Esophagus muscularis mucosa (tissue), 4 donors: ENCODE data around the gene ABCA2. TPM values are rescaled to one million over a fixed set of nuclear protein-coding genes. Genes with fewer than 3 reads are reported as not detected.

Experiments used
- DNase-seq: peaks from one replicate; pipeline ENCODE4 v3.0.0-alpha.2; 2017; ENCODE audit errors: extremely low spot score
- H3K27ac ChIP-seq, 4 donors: fragments of 200-600 bp; sonication (generic); replicated peaks in 1 of 4; 1 replicate in 3 of 4; 2 replicates in 1 of 4; pipeline ENCODE4 v1.5.1; 2016 to 2019; ENCODE audit warnings: mild to moderate bottlenecking in 1 of 4
- H3K27me3 ChIP-seq, 4 donors: fragments of 200-600 bp; sonication (generic); one replicate each; pipeline versions ENCODE4 v1.5.1 to v1.6.0; 2016 to 2019
- H3K36me3 ChIP-seq, 4 donors: fragments of 200-600 bp; sonication (generic); one replicate each; pipeline ENCODE4 v1.5.1; 2016 to 2019
- H3K4me1 ChIP-seq, 4 donors: fragments of 200-600 bp; sonication (generic); one replicate each; pipeline ENCODE4 v1.5.1; 2016 to 2019
- H3K4me3 ChIP-seq, 4 donors: fragments of 200-600 bp; sonication (generic); 1 replicate in 2 of 4; 2 replicates in 2 of 4; pipeline ENCODE4 v1.5.1; 2016 to 2019; ENCODE audit warnings: mild to moderate bottlenecking in 4 of 4, moderate library complexity in 1 of 4
- H3K9me3 ChIP-seq, 4 donors: fragments of 200-600 bp; sonication (generic); 1 replicate in 3 of 4; 2 replicates in 1 of 4; pipeline ENCODE4 v1.5.1; 2016 to 2019
- CTCF ChIP-seq, 3 experiments: fragments of 200-600 bp in 2 of 3; fragments of 450-650 bp in 1 of 3; sonication (generic) in 2 of 3; IDR thresholded peaks; one replicate each; pipeline ENCODE4 v1.5.1; 2017 to 2019; ENCODE audit warnings: antibody characterized with exemption in 3 of 3, mild to moderate bottlenecking in 2 of 3, moderate library complexity in 1 of 3
- EP300 ChIP-seq: sonication (generic); formaldehyde crosslinking; IDR thresholded peaks from one replicate; pipeline ENCODE4 v1.6.1; 2017; ENCODE audit warnings: antibody characterized with exemption
- POLR2A ChIP-seq: fragments of 450-650 bp; IDR thresholded peaks from one replicate; pipeline ENCODE4 v1.6.1; 2017; ENCODE audit warnings: antibody characterized with exemption, moderate library complexity, mild to moderate bottlenecking, low read depth
- POLR2AphosphoS5 ChIP-seq, 2 donors: sonication (generic); formaldehyde crosslinking; IDR thresholded peaks; one replicate each; pipeline ENCODE4 v1.6.1; 2017; ENCODE audit warnings: antibody characterized with exemption in 2 of 2
- WGBS: methylation state at CpG from one replicate; pipeline ENCODE4 v1.1.5; 2018; 5-methylcytosine and 5-hydroxymethylcytosine counted together
- intact Hi-C: fragments of 100-400 bp; cut with DNase I; formaldehyde crosslinking; loops from one replicate; pipeline ENCODE4 v1.15.1; 2023
- total RNA-seq, 4 donors: library from RNA; depleted of rRNA; stranded (reverse); fragments of >200 nt; gene quantifications; one replicate each; pipeline versions ENCODE4 v1.1.0 to v1.2.1, GENCODE V29; 2016

The ABCA2 gene
- total RNA-seq, 4 donors from 2014 or later: 17.4 to 30.9 (median 21.6) TPM

GRCh38 chr9:137056739-137057415 lies 28.8 kb upstream of the ABCA2 start:
- H3K9me3 ChIP-seq: no peaks in the 10 kb centered on the region
- H3K36me3 ChIP-seq: no peaks in the 10 kb centered on the region
- H3K27me3 ChIP-seq: peaks cover 7 to 26% (median 18%) of the 10 kb centered on the region in 4 donors
- H3K4me1 ChIP-seq: peaks cover 31 to 56% (median 55%) of the 10 kb centered on the region in 4 donors
- no peak overlapping the region for H3K4me3 ChIP-seq
- TF ChIP-seq POLR2AphosphoS5 (IDR thresholded peaks at IDR 0.05) (peak in 1 of 2 donors; percentile 6), POLR2A (no peak), CTCF (IDR thresholded peaks at IDR 0.05) (no peak), EP300 (no peak)
- no peak overlapping the region for H3K27ac ChIP-seq
- intact Hi-C loops: no loop called here
- DNase-seq: no peak
- WGBS: 71% methylated on average over 17 of the region's 17 CpGs

GRCh38 chr9:137055385-137056364 lies 27.6 kb upstream of the ABCA2 start:
- no peak for DNase-seq
- H3K4me3 ChIP-seq: peak overlapping the region in 2 of 4 donors; percentile 8 to 22
- peaks cover 31 to 56% (median 55%) of the 10 kb centered on the region in 4 donors for H3K4me1 ChIP-seq
- intact Hi-C loops: no loop called here
- no peaks in the 10 kb centered on the region for H3K36me3 ChIP-seq
- no peaks in the 10 kb centered on the region for H3K9me3 ChIP-seq
- peak overlapping the region; percentile 59 to 73 (median 64) for H3K27ac ChIP-seq
- TF ChIP-seq POLR2A (no peak), POLR2AphosphoS5 (IDR thresholded peaks at IDR 0.05) (peak in 1 of 2 donors; percentile 39)
- peaks cover 7 to 38% (median 24%) of the 10 kb centered on the region in 4 donors for H3K27me3 ChIP-seq
- WGBS: 36% methylated on average over 8 of the region's 28 CpGs

- no peaks in the 10 kb centered on the region for H3K9me3 ChIP-seq
- peaks cover 7 to 45% (median 24%) of the 10 kb centered on the region in 4 donors for H3K27me3 ChIP-seq
- intact Hi-C loops: no loop called here
- DNase-seq: no peak
- no peak overlapping the region for H3K4me3 ChIP-seq
- TF ChIP-seq POLR2A (no peak), CTCF (IDR thresholded peaks at IDR 0.05) (no peak), POLR2AphosphoS5 (IDR thresholded peaks at IDR 0.05) (no peak), EP300 (no peak)
- WGBS: 72% methylated on average over 17 of the region's 17 CpGs
- no peaks in the 10 kb centered on the region for H3K36me3 ChIP-seq
- peak overlapping the region; percentile 59 to 73 (median 64) for H3K27ac ChIP-seq
- H3K4me1 ChIP-seq: peaks cover 31 to 56% (median 55%) of the 10 kb centered on the region in 4 donors
Measured at GRCh38 chr9:137054932-137055384, 26.9 kb upstream of the ABCA2 start.

- intact Hi-C loops: no loop called here
- H3K4me3 ChIP-seq: peak within 1 kb of the TSS; percentile 38 to 60 (median 48)
- no peaks in the 10 kb centered on the region for H3K9me3 ChIP-seq
- peaks cover 31 to 63% (median 61%) of the 10 kb centered on the region in 4 donors for H3K4me1 ChIP-seq
- no peaks in the 10 kb centered on the region for H3K36me3 ChIP-seq
- peaks cover 7 to 52% (median 28%) of the 10 kb centered on the region in 4 donors for H3K27me3 ChIP-seq
- H3K27ac ChIP-seq: peak within 1 kb of the TSS; percentile 59 to 73 (median 64)
- WGBS: 68% methylated on average over 21 of the region's 90 CpGs
- no peak for DNase-seq
- TF ChIP-seq POLR2A (no peak), EP300 (no peak), POLR2AphosphoS5 (IDR thresholded peaks at IDR 0.05) (no peak)
Measured at GRCh38 chr9:137053944-137054931, 26.2 kb upstream of the ABCA2 start, which contains the start of gene ENTPD2. Gene ENTPD2 (minus strand): TSS chr9:137054061. CDS start chr9:137053997, 64 bp downstream.
